Measurements from ENCODE around the gene KLHL14.
A peak's percentile ranks its signal among the peaks of the same experiment; 100 is the strongest.

Gene KLHL14

GRCh38 chr18:32770054-32770665 lies 2.7 kb downstream of the KLHL14 start:
- DNase-seq = no peak

DNA sequence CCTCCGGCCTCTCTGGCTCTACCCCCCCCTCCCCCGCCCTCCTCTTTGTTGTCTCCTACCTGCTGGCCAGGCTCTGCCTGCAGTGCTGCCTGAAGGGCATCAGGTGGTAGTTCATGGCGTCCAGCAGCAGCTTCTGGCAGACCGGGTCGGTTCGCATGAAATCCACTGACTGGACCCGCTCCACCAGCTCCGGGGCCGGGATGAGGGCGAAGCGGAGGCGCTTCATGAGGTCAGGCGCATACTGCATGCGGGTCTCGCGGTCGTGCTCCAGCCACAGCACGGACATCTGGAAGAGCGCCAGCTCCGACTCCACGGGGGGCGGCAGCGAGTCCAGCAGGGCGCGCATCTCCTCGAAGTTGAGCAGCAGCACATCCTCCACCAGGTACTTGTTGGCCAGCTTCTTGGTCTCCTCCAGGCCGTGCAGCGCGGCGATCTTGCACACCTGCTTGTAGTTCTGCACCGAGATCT lies 3.2 kb downstream of the KLHL14 start:
- no peak for DNase-seq

GRCh38 chr18:32769071-32769585 lies 3.7 kb downstream of the KLHL14 start:
- no peak for DNase-seq

GRCh38 chr18:32767400-32767799 lies 5.4 kb downstream of the KLHL14 start:
- no peak for DNase-seq

- no peak for DNase-seq
Observed at GRCh38 chr18:32764611-32765244, 8.1 kb downstream of the KLHL14 start.

DNA sequence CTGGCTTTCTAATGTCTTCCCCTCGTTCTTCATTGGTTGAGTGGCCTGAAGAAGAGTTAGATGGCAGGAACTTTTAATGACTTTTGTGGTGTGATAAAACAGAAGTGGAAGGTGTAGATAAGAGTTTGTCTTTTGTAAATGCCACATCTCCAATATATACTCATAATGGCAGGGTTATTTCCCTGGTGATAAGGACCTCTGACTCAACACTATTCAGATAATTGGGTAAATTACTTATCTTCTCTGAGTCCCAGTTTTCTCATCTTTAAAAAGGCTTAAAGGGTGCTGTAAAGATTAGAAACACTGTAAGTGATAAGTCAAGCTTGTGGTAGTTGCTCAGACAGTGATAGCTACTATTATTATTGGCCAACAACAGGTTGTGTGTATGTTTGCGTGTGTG lies 9.5 kb downstream of the KLHL14 start:
- DNase-seq = no peak

DNA sequence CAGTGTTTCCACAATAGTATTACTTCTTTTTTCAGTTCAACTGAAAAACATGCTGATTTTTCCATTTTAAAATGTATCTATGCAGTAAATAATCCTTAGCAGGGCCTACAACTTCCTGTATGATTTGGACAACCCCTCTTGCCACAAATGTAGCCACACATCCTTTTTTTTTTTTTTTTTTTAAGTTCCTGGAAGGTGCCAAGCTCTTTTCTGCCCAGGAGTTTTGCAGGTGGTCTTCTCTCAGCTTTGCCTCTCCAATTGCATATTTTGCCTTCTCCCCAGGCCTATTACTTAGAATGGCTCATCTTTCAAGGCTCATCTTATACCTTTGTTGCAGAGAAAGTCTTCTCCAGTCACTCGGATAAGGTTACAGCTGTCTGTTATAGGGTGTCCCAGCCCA lies 11.6 kb downstream of the KLHL14 start:
- no peak for DNase-seq

- DNase-seq = no peak
Observed at GRCh38 chr18:32760391-32760790, 12.4 kb downstream of the KLHL14 start.

DNA sequence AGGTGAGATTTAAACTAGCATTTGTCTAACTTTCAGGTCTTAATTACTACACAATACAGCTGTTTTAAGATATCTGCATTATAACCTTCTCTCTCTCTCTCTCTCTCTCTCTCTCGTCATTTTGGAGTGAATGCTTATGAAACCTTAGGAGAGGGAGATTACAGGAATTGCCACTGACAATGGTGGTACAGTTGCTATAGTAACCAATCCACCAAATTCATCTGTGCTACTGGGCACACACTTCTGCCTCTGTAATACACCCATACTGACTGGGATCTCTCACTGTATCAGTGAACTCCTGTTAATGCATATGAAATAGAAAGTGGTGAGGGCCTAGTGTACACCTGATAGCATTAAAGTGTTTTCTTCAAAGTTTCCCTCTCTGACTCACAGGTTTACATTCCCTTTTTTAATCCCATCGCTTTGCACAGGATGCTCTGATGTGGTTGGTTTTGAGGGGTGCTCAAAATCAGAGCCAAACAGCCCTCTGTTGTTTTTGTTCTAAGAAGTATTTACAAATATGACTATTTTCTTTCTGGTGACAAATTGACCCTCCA lies 13.1 kb downstream of the KLHL14 start:
- no peak for DNase-seq

GRCh38 chr18:32754508-32755263 lies 18.1 kb downstream of the KLHL14 start:
- DNase-seq = no peak

DNA sequence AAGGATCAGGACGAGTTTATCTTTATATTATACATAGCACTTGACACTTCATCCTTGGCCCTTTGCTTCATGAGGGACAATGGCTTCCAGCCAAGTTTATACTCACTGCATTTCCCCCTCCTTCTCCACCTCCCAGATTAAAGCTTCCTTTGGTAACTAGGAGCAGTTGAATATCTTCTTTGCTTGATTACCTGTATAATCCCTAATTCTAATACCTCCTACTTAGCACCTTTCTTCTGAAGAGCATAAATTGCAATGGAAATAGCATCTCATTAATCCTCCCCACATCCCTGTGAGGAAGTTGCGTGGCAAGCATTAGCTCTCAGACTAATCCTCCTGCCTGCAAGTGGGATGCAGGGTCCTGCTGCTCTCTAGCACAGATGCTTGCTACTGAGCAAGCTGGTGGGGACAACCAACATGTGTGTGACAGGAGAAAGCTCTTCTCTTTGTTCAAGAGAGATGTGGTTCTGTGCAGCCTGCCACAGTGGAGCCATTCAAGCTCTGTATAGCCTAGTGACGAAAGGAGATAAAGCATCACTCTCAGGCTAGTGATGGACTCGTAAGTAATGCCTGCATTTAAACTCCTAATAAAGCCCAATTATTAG lies 19.1 kb downstream of the KLHL14 start:
- DNase-seq = no peak

- no peak for DNase-seq
Observed at GRCh38 chr18:32750328-32750727, 22.5 kb downstream of the KLHL14 start.

DNA sequence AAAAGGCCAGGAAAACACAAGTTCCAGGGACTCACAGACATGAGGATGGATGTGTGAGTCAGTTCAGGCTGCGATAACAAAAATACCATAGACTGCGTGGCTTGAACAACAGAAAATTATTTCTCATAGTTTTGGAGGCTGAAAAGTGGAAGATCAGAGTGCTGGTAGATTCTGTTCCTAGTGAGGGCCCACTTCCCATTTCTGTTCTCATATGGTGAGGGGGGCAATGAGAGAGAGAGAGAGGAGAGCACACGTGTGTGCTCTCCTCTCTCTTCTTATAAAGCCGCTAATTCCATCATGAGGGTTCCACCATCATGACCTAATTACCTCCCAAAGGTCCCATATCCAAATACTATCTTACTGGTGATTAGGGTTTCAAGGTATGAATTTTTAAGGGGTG lies 23.0 kb downstream of the KLHL14 start:
- DNase-seq = no peak

- no peak for DNase-seq
Observed at GRCh38 chr18:32742579-32742978, 30.2 kb downstream of the KLHL14 start.

GRCh38 chr18:32735781-32736180 lies 37.0 kb downstream of the KLHL14 start:
- peak; percentile 70 for DNase-seq

DNA sequence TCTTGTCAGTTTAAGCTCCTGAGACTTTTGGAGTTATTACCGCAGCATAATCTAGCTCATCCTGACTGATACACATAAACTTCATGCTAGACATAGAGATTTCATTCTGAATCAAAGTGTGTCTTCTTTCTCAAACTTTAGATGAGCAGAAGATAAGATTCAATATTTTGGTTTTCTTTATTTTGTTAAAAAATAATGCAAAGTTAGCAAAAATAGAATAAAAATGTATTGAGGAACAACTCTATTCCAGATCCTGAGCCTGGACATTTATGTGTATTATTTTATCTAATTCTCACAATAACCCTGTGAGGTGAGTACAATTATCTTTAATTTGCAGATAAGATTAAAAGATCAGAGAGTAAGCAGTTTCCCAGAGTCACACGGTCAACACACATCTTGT lies 38.4 kb downstream of the KLHL14 start:
- DNase-seq = no peak

DNA sequence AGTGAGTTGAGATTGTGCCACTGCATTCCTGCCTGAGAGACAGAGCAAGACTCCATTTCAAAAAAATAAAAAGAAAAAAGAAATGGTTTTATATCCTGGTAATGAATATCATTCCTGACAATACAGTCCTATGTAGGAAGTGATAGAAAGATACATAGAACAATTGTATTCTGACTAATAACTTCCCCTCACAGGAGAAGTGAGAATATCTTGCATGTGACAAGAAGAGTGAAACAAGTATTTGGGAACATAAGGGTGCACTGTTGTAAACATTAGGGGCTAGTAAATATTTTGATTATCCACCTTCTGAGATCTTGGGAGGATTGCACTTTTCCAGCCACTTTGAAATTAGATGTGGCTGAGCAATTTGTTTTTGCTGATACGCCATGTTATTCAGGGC lies 40.7 kb downstream of the KLHL14 start:
- DNase-seq = no peak

GRCh38 chr18:32730620-32731091 lies 42.2 kb downstream of the KLHL14 start:
- DNase-seq = peak; percentile 36

DNA sequence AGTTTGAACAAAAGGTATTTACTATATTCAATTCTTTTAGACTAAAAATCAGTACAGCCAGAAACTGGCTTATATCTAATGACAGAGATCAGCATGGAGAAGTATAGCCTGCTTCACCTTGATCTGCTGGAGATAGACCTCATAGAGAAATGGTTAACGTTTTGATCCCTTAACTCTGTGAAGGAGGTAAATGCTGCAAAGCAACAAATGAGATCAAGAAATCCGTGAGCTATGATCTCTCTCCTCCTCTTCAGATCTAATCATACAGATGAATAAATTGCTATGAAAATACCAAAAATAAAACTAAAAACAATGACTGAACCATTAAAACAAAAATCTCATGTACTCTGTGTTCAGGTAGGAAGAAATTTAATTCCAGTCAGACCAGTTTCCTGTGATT lies 42.8 kb downstream of the KLHL14 start:
- no peak for DNase-seq

GRCh38 chr18:32724071-32724749 lies 48.6 kb downstream of the KLHL14 start:
- no peak for DNase-seq

DNA sequence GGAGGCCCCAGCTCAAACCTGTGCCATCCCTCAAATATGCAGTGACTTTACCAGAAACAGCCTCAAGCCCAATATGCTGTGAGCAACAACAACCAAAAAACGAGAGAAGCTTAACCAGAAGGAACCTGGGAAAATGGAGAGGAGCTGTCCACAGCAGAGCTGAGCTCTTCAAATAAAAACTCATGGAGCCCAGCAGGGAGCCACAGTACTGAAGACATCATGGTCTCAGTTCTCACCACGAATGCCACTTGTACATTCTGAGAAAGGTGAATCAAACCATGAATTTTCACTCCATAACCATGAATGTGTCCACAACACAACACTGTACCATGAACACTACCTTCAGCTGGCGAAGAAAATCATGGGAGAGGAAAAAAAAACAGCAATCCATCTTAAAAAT lies 50.5 kb downstream of the KLHL14 start:
- no peak for DNase-seq

DNA sequence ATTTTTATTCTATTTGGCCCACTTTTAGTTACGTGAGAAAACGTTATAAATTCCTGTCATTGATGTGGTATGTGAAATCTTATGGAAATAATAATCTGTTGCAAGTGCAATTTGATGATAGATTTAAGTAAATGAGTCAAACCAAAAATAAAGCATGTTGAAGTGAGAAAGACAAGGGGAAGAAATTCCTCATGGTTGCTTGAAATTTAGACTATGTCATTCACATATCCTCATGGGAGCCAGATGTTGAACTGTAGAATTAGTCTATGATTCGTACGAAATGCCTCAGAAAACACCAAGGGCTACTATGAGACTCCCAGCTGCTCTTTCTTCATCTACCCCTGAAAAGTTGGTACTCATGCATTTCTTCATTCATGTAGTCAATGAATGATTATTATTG lies 55.7 kb downstream of the KLHL14 start:
- peak; percentile 80 for DNase-seq
